Small intestine (tissue), 7 donors: ENCODE data around the gene MT3. TPM values are rescaled to one million over a fixed set of nuclear protein-coding genes. Genes with fewer than 3 reads are reported as not detected.
"Not testable (repeated sequence)": the region's sequence is repeated elsewhere in the genome, so short reads cannot be mapped to it uniquely, and the experiment has no call there.

ENCODE experiments used
- DNase-seq, 2 donors: peaks; one replicate each; pipeline versions ENCODE4 v3.0.0 to v3.0.0-alpha.2; 2013
- FAIRE-seq: peaks from 2 replicates; lab custom pipeline; 2012; peaks lifted over from hg19 to GRCh38; lab: Jason Lieb, UNC
- H3K27ac ChIP-seq, 3 donors: one replicate each; pipeline ENCODE4 v1.5.1; 2013; ENCODE audit warnings: low read length in 2 of 3, mild to moderate bottlenecking in 2 of 3, control low read depth in 1 of 3, inconsistent platforms in 1 of 3, low read depth in 1 of 3, moderate library complexity in 1 of 3
- H3K27me3 ChIP-seq, 3 donors: one replicate each; pipeline ENCODE4 v1.6.1; 2013; ENCODE audit warnings: low read length in 3 of 3, inconsistent platforms in 1 of 3; ENCODE audit not compliant: control insufficient read depth in 3 of 3, insufficient read depth in 3 of 3
- H3K36me3 ChIP-seq, 3 donors: one replicate each; pipeline ENCODE4 v1.6.1; 2013; ENCODE audit warnings: low read length in 3 of 3, inconsistent platforms in 1 of 3, low read depth in 1 of 3, mild to moderate bottlenecking in 1 of 3, moderate library complexity in 1 of 3; ENCODE audit not compliant: control insufficient read depth in 3 of 3, insufficient read depth in 2 of 3
- H3K4me1 ChIP-seq, 3 donors: one replicate each; pipeline ENCODE4 v1.6.1; 2013; ENCODE audit warnings: low read length in 2 of 3, inconsistent platforms in 1 of 3, low read depth in 1 of 3, mild to moderate bottlenecking in 1 of 3, moderate library complexity in 1 of 3; ENCODE audit not compliant: control insufficient read depth in 3 of 3, insufficient read depth in 2 of 3
- H3K4me3 ChIP-seq, 3 donors: one replicate each; pipeline ENCODE4 v1.5.1; 2013; ENCODE audit warnings: low read length in 3 of 3, control low read depth in 1 of 3, inconsistent platforms in 1 of 3, low read depth in 1 of 3, mild to moderate bottlenecking in 1 of 3, moderate library complexity in 1 of 3
- H3K9me3 ChIP-seq, 2 donors: one replicate each; pipeline ENCODE4 v1.6.1; 2013; ENCODE audit warnings: low read depth in 1 of 2, low read length in 1 of 2; ENCODE audit not compliant: control insufficient read depth in 2 of 2, insufficient read depth in 1 of 2
- WGBS, 3 donors: extraction: QIAGEN DNeasy Blood & Tissue Kit; methylation state at CpG; one replicate each; pipeline ENCODE4 v1.1.7; 2013; 5-methylcytosine and 5-hydroxymethylcytosine counted together
- polyA plus RNA-seq, 4 donors: library from polyadenylated mRNA; stranded (reverse) in 3 of 4; unstranded in 1 of 4; fragments of 200-250 nt in 3 of 4; fragments of 120-200 nt in 1 of 4; gene quantifications; one replicate each; pipeline versions ENCODE4 v1.2.1 to v1.2.3, GENCODE V29; 2013
- donor health status: healthy with polysubstance abuse.
- donor health status: control.
- donor health status: control.
- donor health status: Bipolar disorder and iron deficiency.
- donor health status: healthy.

The MT3 gene
- polyA plus RNA-seq, 4 donors: 0.72 to 5.4 TPM; not detected in 2

- H3K9me3 ChIP-seq: no peaks in the 10 kb centered on the region
- H3K27me3 ChIP-seq: peaks cover 0 to 22% (median 0%) of the 10 kb centered on the region in 3 donors
- H3K4me3 ChIP-seq: no peak overlapping the region
- peaks cover 0 to 6% (median 0%) of the 10 kb centered on the region in 3 donors for H3K4me1 ChIP-seq
- DNase-seq (no peak), FAIRE-seq (no peak)
- 73 to 87% (median 83%) methylated on average over 6 of the region's 6 CpGs for WGBS, 3 donors
- no peak overlapping the region for H3K27ac ChIP-seq
- H3K36me3 ChIP-seq: no peaks in the 10 kb centered on the region
These were observed 28.8 kb downstream of the MT3 start for GRCh38 chr16:56618138-56618537.

- Histone ChIP-seq H3K4me1 (peaks cover 0 to 6% (median 0%) of the 10 kb centered on the region in 3 donors), H3K27ac (no peak overlapping the region), H3K4me3 (no peak overlapping the region), H3K9me3 (no peaks in the 10 kb centered on the region), H3K27me3 (peaks cover 0 to 22% (median 0%) of the 10 kb centered on the region in 3 donors), H3K36me3 (no peaks in the 10 kb centered on the region)
- WGBS, 3 donors: 83 to 91% (median 83%) methylated on average over 8 of the region's 8 CpGs
- FAIRE-seq: no peak
- no peak for DNase-seq
These were observed 31.1 kb downstream of the MT3 start for GRCh38 chr16:56620339-56620897.

GRCh38 chr16:56621665-56622445 is 32.5 kb downstream of the MT3 start:
- DNase-seq, H3K27ac ChIP-seq, H3K36me3 ChIP-seq, H3K4me3 ChIP-seq, H3K9me3 ChIP-seq, FAIRE-seq, H3K4me1 ChIP-seq: not testable (repeated sequence)
- 59 to 72% (median 64%) methylated on average over 4 of the region's 4 CpGs for WGBS, 3 donors
- H3K27me3 ChIP-seq: peaks cover 0 to 28% (median 0%) of the 10 kb centered on the region in 3 donors

- FAIRE-seq, H3K9me3 ChIP-seq, H3K4me1 ChIP-seq, H3K36me3 ChIP-seq, H3K4me3 ChIP-seq, H3K27ac ChIP-seq, DNase-seq: not testable (repeated sequence)
- peaks cover 0 to 19% (median 0%) of the 10 kb centered on the region in 3 donors for H3K27me3 ChIP-seq
- 87 to 89% (median 87%) methylated on average over 5 of the region's 5 CpGs for WGBS, 3 donors
These were observed 33.9 kb downstream of the MT3 start for GRCh38 chr16:56623184-56623583.

- Histone ChIP-seq H3K9me3 (no peaks in the 10 kb centered on the region), H3K36me3 (no peaks in the 10 kb centered on the region), H3K27me3 (peaks cover 0 to 15% (median 0%) of the 10 kb centered on the region in 3 donors), H3K4me3 (no peak overlapping the region), H3K27ac (no peak overlapping the region), H3K4me1 (peaks cover 0 to 3% (median 0%) of the 10 kb centered on the region in 3 donors)
- WGBS, 3 donors: 90 to 96% (median 92%) methylated on average over 2 of the region's 2 CpGs
- no peak for FAIRE-seq
- no peak for DNase-seq
These were observed 34.3 kb downstream of the MT3 start for GRCh38 chr16:56623637-56624036.

- peak; percentile 73 to 91 for DNase-seq
- Histone ChIP-seq H3K4me1 (peaks cover 0 to 3% (median 0%) of the 10 kb centered on the region in 3 donors), H3K36me3 (no peaks in the 10 kb centered on the region), H3K27me3 (peaks cover 0 to 12% (median 0%) of the 10 kb centered on the region in 3 donors), H3K9me3 (no peaks in the 10 kb centered on the region), H3K4me3 (peak within 1 kb of the TSS in 2 of 3 donors; percentile 64 to 77), H3K27ac (peak within 1 kb of the TSS; percentile 39 to 95 (median 49))
- no peak for FAIRE-seq
- 2 to 3% (median 3%) methylated on average over 57 to 62 of the region's 62 CpGs for WGBS, 3 donors
These were observed 36.0 kb downstream of the MT3 start, which contains the start of gene MT1E for GRCh38 chr16:56625140-56625942. Gene MT1E (plus strand): TSS chr16:56625781. CDS start chr16:56625852, 71 bp downstream.

GRCh38 chr16:56625943-56626654 is 36.8 kb downstream of the MT3 start:
- DNase-seq (peak in 1 of 2 donors; percentile 48), FAIRE-seq (no peak)
- Histone ChIP-seq H3K4me3 (peak overlapping the region in 2 of 3 donors; percentile 64 to 77), H3K36me3 (no peaks in the 10 kb centered on the region), H3K27me3 (peaks cover 0 to 15% (median 0%) of the 10 kb centered on the region in 3 donors), H3K27ac (peak overlapping the region in 2 of 3 donors; percentile 39 to 95), H3K4me1 (peaks cover 0 to 3% (median 0%) of the 10 kb centered on the region in 3 donors), H3K9me3 (no peaks in the 10 kb centered on the region)
- WGBS, 3 donors: 11 to 26% (median 13%) methylated on average over 16 of the region's 16 CpGs
